Measurements from ENCODE around the gene SOX11.

SOX11 gene

GRCh38 chr2:5661362-5661761 lies 30.8 kb upstream of the SOX11 start:
- TF ChIP-seq REST (IDR thresholded peaks at IDR 0.05; ENCODE audit: insufficient replicate concordance, low read depth): no peak
- no peak for TF ChIP-seq SPI1 (IDR thresholded peaks at IDR 0.05; ENCODE audit: borderline replicate concordance, low read depth)
- no peak for TF ChIP-seq GABPA (IDR thresholded peaks at IDR 0.05; ENCODE audit: low read depth)
- TF ChIP-seq POLR2AphosphoS5 (IDR thresholded peaks at IDR 0.05; ENCODE audit: low read depth): no peak
- no peak for TF ChIP-seq CTCF (IDR thresholded peaks at IDR 0.05; ENCODE audit: insufficient read depth, low read length)
- no peaks in the 10 kb centered on the region for H3K27me3 ChIP-seq (ENCODE audit: insufficient read depth, poor library complexity, severe bottlenecking)
- DNase-seq (ENCODE audit: low read depth in 1 of 2, low spot score in 1 of 2): no peak
- H3K27ac ChIP-seq (replicated peaks): no peak overlapping the region
- H3K4me3 ChIP-seq (replicated peaks; ENCODE audit: insufficient read depth, low read length): no peak overlapping the region

- DNase-seq (ENCODE audit: low read depth in 1 of 2, low spot score in 1 of 2): no peak
- Histone ChIP-seq H3K27me3 (ENCODE audit: insufficient read depth, poor library complexity, severe bottlenecking) (no peaks in the 10 kb centered on the region), H3K4me3 (replicated peaks; ENCODE audit: insufficient read depth, low read length) (no peak overlapping the region), H3K27ac (replicated peaks) (no peak overlapping the region)
- TF ChIP-seq GABPA (IDR thresholded peaks at IDR 0.05; ENCODE audit: low read depth): no peak
- no peak for TF ChIP-seq REST (IDR thresholded peaks at IDR 0.05; ENCODE audit: insufficient replicate concordance, low read depth)
- TF ChIP-seq SPI1 (IDR thresholded peaks at IDR 0.05; ENCODE audit: borderline replicate concordance, low read depth): no peak
- no peak for TF ChIP-seq POLR2AphosphoS5 (IDR thresholded peaks at IDR 0.05; ENCODE audit: low read depth)
These were observed 27.9 kb upstream of the SOX11 start for GRCh38 chr2:5664278-5664681.

- no peaks in the 10 kb centered on the region for H3K27me3 ChIP-seq (ENCODE audit: insufficient read depth, poor library complexity, severe bottlenecking)
- no peak overlapping the region for H3K27ac ChIP-seq (replicated peaks)
- H3K4me3 ChIP-seq (replicated peaks; ENCODE audit: insufficient read depth, low read length): no peak overlapping the region
- TF ChIP-seq GABPA (IDR thresholded peaks at IDR 0.05; ENCODE audit: low read depth): no peak
- TF ChIP-seq SPI1 (IDR thresholded peaks at IDR 0.05; ENCODE audit: borderline replicate concordance, low read depth): no peak
- TF ChIP-seq POLR2AphosphoS5 (IDR thresholded peaks at IDR 0.05; ENCODE audit: low read depth): no peak
- no peak for TF ChIP-seq CTCF (IDR thresholded peaks at IDR 0.05; ENCODE audit: insufficient read depth, low read length)
- TF ChIP-seq REST (IDR thresholded peaks at IDR 0.05; ENCODE audit: insufficient replicate concordance, low read depth): no peak
- no peak for DNase-seq (ENCODE audit: low read depth in 1 of 2, low spot score in 1 of 2)
These were observed 27.1 kb upstream of the SOX11 start for GRCh38 chr2:5665066-5665465.

Measured in HL-60 (cell line).